Fibroblast of lung (primary cell): ENCODE data around the gene TENT5C.

Source experiments
- EZH2 ChIP-seq: IDR thresholded peaks from 2 replicates; pipeline ENCODE4 v1.5.1; 2012; ENCODE audit warnings: low read length, control low read depth, mild to moderate bottlenecking; ENCODE audit errors: missing control alignments
- TF ChIP-seq, protein P1 (sequence below), 2 donors: IDR thresholded peaks in 1 of 2; conservative IDR thresholded peaks in 1 of 2; 1 replicate in 1 of 2; 2 replicates in 1 of 2; pipeline ENCODE4 v1.5.1; 2011 to 2012; ENCODE audit warnings: low read length in 2 of 2, control low read depth in 1 of 2, inconsistent platforms in 1 of 2, low read depth in 1 of 2, mild to moderate bottlenecking in 1 of 2

- TF ChIP-seq, protein P1, sequence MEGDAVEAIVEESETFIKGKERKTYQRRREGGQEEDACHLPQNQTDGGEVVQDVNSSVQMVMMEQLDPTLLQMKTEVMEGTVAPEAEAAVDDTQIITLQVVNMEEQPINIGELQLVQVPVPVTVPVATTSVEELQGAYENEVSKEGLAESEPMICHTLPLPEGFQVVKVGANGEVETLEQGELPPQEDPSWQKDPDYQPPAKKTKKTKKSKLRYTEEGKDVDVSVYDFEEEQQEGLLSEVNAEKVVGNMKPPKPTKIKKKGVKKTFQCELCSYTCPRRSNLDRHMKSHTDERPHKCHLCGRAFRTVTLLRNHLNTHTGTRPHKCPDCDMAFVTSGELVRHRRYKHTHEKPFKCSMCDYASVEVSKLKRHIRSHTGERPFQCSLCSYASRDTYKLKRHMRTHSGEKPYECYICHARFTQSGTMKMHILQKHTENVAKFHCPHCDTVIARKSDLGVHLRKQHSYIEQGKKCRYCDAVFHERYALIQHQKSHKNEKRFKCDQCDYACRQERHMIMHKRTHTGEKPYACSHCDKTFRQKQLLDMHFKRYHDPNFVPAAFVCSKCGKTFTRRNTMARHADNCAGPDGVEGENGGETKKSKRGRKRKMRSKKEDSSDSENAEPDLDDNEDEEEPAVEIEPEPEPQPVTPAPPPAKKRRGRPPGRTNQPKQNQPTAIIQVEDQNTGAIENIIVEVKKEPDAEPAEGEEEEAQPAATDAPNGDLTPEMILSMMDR (conservative IDR thresholded peaks at IDR 0.05 in 1 of 2, IDR thresholded peaks at IDR 0.05 in 1 of 2; ENCODE audit: low read depth in 1 of 2, low read length in 2 of 2): no peak
- no peak for TF ChIP-seq EZH2
These were observed 15.5 kb downstream of the TENT5C start for GRCh38 chr1:117621316-117621715.
